PFSK-1 (cell line): Measurements from ENCODE around the gene UTRN.

Source experiments
- FOXP2 ChIP-seq: optimal IDR thresholded peaks from 2 replicates; pipeline ENCODE3; 2011; ENCODE audit warnings: borderline replicate concordance, control low read depth, inconsistent platforms; ENCODE audit not compliant: insufficient read depth; ENCODE audit errors: extremely low read length, extremely low read depth
- POLR2AphosphoS5 ChIP-seq: IDR thresholded peaks from 2 replicates; pipeline ENCODE4 v1.6.1; 2012; ENCODE audit warnings: low read depth, mild to moderate bottlenecking, control low read depth, low read length, moderate library complexity
- REST ChIP-seq, 2 experiments: IDR thresholded peaks; 2 replicates each; pipeline versions ENCODE4 v1.6.1 to v1.8.0; 2011 to 2012; ENCODE audit warnings: low read depth in 2 of 2, low read length in 2 of 2, control low read depth in 1 of 2, inconsistent platforms in 1 of 2, mild to moderate bottlenecking in 1 of 2, moderate library complexity in 1 of 2; ENCODE audit not compliant: insufficient read depth in 1 of 2
- SIN3A ChIP-seq: IDR thresholded peaks from 2 replicates; pipeline ENCODE4 v1.6.1; 2012; ENCODE audit warnings: mild to moderate bottlenecking, low read length, moderate library complexity, borderline replicate concordance; ENCODE audit not compliant: insufficient read depth
- TAF1 ChIP-seq: IDR thresholded peaks from 2 replicates; pipeline ENCODE4 v1.6.1; 2012; ENCODE audit warnings: low read length, control low read depth, borderline replicate concordance; ENCODE audit not compliant: insufficient read depth

Gene UTRN

GRCh38 chr6:144326393-144326792 is 41.3 kb downstream of the UTRN start:
- TF ChIP-seq POLR2AphosphoS5 (no peak), SIN3A (no peak), FOXP2 (no peak), REST (IDR thresholded peaks at IDR 0.05; ENCODE audit: insufficient read depth in 1 of 2, low read depth in 2 of 2, low read length in 2 of 2) (no peak), TAF1 (no peak)

- TF ChIP-seq TAF1 (no peak), FOXP2 (no peak), REST (IDR thresholded peaks at IDR 0.05; ENCODE audit: insufficient read depth in 1 of 2, low read depth in 2 of 2, low read length in 2 of 2) (no peak), SIN3A (no peak), POLR2AphosphoS5 (no peak)
Observed at GRCh38 chr6:144327081-144327480, 41.9 kb downstream of the UTRN start.

GRCh38 chr6:144330017-144330987 is 45.2 kb downstream of the UTRN start:
- TF ChIP-seq SIN3A (no peak), REST (IDR thresholded peaks at IDR 0.05; ENCODE audit: insufficient read depth in 1 of 2, low read depth in 2 of 2, low read length in 2 of 2) (no peak), POLR2AphosphoS5 (no peak), FOXP2 (no peak), TAF1 (no peak)

- no peak for TF ChIP-seq SIN3A
- TF ChIP-seq FOXP2, result no peak
- no peak for TF ChIP-seq POLR2AphosphoS5
- TF ChIP-seq TAF1, result no peak
- no peak for TF ChIP-seq REST (IDR thresholded peaks at IDR 0.05; ENCODE audit: insufficient read depth in 1 of 2, low read depth in 2 of 2, low read length in 2 of 2)
Observed at GRCh38 chr6:144331491-144331969, 46.4 kb downstream of the UTRN start.
